Pancreas (tissue), 10 donors: ENCODE data around the gene KIF4A. TPM values are rescaled to one million over a fixed set of nuclear protein-coding genes. Genes with fewer than 3 reads are reported as not detected.

Source experiments
- ATAC-seq, 4 donors: fragments of 200-7000 bp; cut with Tn5 transposase; one replicate each; pipeline versions ENCODE4 v1.8.0 to v1.9.1; 2020; ENCODE audit warnings: mild to moderate bottlenecking in 4 of 4, moderate library complexity in 4 of 4
- DNase-seq, 6 donors: peaks; one replicate each; pipeline ENCODE4 v3.0.0-alpha.2; 2020
- FAIRE-seq: peaks from 2 replicates; lab custom pipeline; 2012; peaks lifted over from hg19 to GRCh38; lab: Jason Lieb, UNC
- H3K27ac ChIP-seq, 4 donors: fragments of 200-600 bp; sonication (generic); 1 replicate in 3 of 4; 2 replicates in 1 of 4; pipeline versions ENCODE4 v1.5.0 to v1.8.0; 2020
- H3K27me3 ChIP-seq, 4 donors: fragments of 200-600 bp; one replicate each; pipeline ENCODE4 v1.8.0; 2021
- H3K36me3 ChIP-seq, 3 donors: fragments of 200-600 bp; sonication (generic) in 1 of 3; one replicate each; pipeline versions ENCODE4 v1.5.0 to v1.8.0; 2020 to 2021
- H3K4me1 ChIP-seq, 3 donors: fragments of 200-600 bp; one replicate each; pipeline ENCODE4 v1.8.0; 2021
- H3K4me3 ChIP-seq, 4 donors: fragments of 200-600 bp; sonication (generic) in 2 of 4; one replicate each; pipeline versions ENCODE4 v1.5.0 to v1.8.0; 2020 to 2021
- H3K9me3 ChIP-seq, 4 donors: fragments of 200-600 bp; one replicate each; pipeline ENCODE4 v1.8.0; 2021
- WGBS, 2 donors: extraction: QIAGEN DNeasy Blood & Tissue Kit; methylation state at CpG; one replicate each; pipeline ENCODE4 v1.1.7; 2013; 5-methylcytosine and 5-hydroxymethylcytosine counted together
- intact Hi-C, 3 donors: fragments of 100-400 bp; cut with DNase I; formaldehyde crosslinking; loops; one replicate each; pipeline versions ENCODE4 v1.11.1 to v1.14.2; 2022
- polyA plus RNA-seq, 2 donors: library from polyadenylated mRNA; stranded (reverse); fragments of 200-250 nt; gene quantifications; one replicate each; pipeline ENCODE4 v1.2.3, GENCODE V29; 2013
- total RNA-seq, 6 donors: library from RNA; stranded (reverse); fragmentation: NEBNext Ultra II Directional in 4 of 6; extraction: Animal tissue kit (Norgen Biotek cat#: 25700) in 4 of 6; gene quantifications; one replicate each; pipeline versions ENCODE4 v1.2.1 to v1.2.4, GENCODE V29; 2021 to 2023
- TF ChIP-seq, protein P1 (sequence below), 4 donors: fragments of 200-600 bp; sonication (generic) in 3 of 4; IDR thresholded peaks; one replicate each; pipeline versions ENCODE4 v1.5.0 to v1.8.0; 2021; ENCODE audit warnings: antibody characterized with exemption in 4 of 4
- donor health status: healthy with polysubstance abuse.
- donor health status: DM: no; HTN: no; CAD: no; lungs with moderate emphysema.
- donor health status: DM: no; HTN: no; CAD: no.
- donor health status: control.
- donor health status: control.
- donor health status: Bipolar disorder and iron deficiency.
- donor health status: DM: yes; HTN: yes; CAD: no.
- donor health status: DM: no; HTN: no; CAD: no.
- donor health status: DM: no; HTN: no; CAD: no.
- donor health status: DM: yes; HTN: yes; CAD: no.

The KIF4A gene
- total and polyA plus RNA-seq, 8 donors: 0.04 to 0.72 (median 0.12) TPM; not detected in 1

DNA sequence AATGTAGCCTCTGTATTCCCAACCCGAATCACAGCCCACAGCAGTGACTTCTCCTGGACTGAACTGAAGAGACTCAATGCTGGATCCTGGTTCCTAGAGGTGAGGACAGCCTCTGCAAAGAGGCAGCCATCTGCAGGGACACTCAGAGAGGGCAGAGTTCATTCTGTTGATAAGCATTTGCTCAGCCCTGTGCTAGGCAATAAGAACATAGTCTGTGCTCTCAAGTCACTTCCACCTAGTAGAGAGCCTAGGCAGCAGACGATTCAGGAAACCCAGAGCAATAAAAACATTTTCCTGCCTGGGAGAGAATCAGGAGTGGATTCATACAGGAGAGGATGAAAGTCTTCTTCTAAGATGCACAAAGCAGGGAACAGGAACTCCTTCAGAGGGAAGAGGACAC lies 137.5 kb downstream of the KIF4A start:
- Histone ChIP-seq H3K4me3 (no peak overlapping the region), H3K4me1 (no peaks in the 10 kb centered on the region), H3K27me3 (peaks cover 0 to 11% (median 0%) of the 10 kb centered on the region in 4 donors), H3K36me3 (no peaks in the 10 kb centered on the region), H3K27ac (no peak overlapping the region), H3K9me3 (no peaks in the 10 kb centered on the region)
- no peak for DNase-seq
- TF ChIP-seq, protein P1, sequence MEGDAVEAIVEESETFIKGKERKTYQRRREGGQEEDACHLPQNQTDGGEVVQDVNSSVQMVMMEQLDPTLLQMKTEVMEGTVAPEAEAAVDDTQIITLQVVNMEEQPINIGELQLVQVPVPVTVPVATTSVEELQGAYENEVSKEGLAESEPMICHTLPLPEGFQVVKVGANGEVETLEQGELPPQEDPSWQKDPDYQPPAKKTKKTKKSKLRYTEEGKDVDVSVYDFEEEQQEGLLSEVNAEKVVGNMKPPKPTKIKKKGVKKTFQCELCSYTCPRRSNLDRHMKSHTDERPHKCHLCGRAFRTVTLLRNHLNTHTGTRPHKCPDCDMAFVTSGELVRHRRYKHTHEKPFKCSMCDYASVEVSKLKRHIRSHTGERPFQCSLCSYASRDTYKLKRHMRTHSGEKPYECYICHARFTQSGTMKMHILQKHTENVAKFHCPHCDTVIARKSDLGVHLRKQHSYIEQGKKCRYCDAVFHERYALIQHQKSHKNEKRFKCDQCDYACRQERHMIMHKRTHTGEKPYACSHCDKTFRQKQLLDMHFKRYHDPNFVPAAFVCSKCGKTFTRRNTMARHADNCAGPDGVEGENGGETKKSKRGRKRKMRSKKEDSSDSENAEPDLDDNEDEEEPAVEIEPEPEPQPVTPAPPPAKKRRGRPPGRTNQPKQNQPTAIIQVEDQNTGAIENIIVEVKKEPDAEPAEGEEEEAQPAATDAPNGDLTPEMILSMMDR (IDR thresholded peaks at IDR 0.05): no peak
- FAIRE-seq: no peak
- no peak for ATAC-seq
- WGBS, 2 donors: 56 to 60% methylated on average over 2 of the region's 2 CpGs
- intact Hi-C loops: loop anchor here in 1 of 3 donors (10.0 kb wide), 1 partner anchor 237 kb away; no protein-coding TSS in a partner anchor

DNA sequence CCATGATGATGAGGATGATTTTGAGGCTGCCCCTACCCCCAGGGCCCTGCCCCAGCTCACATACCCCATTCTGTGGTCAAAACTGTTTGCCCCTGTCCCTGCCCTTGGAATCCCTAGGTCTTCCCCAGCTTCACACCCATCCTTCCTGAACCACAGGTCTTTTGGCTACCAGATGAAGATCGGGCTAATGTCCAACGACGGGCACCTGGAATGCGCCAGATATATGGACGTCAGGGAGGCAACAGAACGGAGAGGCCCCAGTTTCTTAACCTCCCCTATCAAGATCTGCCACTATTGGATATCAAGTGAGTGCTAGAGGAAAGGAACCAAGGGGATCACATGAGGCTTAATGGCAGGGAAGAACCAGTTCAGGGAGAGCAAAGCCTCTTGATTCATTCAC lies 139.9 kb downstream of the KIF4A start:
- ATAC-seq (no peak), FAIRE-seq (no peak), DNase-seq (no peak)
- Histone ChIP-seq H3K4me3 (no peak overlapping the region), H3K9me3 (no peaks in the 10 kb centered on the region), H3K27me3 (peaks cover 0 to 11% (median 0%) of the 10 kb centered on the region in 4 donors), H3K4me1 (no peaks in the 10 kb centered on the region), H3K36me3 (no peaks in the 10 kb centered on the region), H3K27ac (no peak overlapping the region)
- TF ChIP-seq, protein P1 (IDR thresholded peaks at IDR 0.05): no peak
- WGBS, 2 donors: 80 to 82% methylated on average over 6 of the region's 6 CpGs
- intact Hi-C loops: loop anchor here in 1 of 3 donors (10.0 kb wide), 1 partner anchor 235 kb away; no protein-coding TSS in a partner anchor

DNA sequence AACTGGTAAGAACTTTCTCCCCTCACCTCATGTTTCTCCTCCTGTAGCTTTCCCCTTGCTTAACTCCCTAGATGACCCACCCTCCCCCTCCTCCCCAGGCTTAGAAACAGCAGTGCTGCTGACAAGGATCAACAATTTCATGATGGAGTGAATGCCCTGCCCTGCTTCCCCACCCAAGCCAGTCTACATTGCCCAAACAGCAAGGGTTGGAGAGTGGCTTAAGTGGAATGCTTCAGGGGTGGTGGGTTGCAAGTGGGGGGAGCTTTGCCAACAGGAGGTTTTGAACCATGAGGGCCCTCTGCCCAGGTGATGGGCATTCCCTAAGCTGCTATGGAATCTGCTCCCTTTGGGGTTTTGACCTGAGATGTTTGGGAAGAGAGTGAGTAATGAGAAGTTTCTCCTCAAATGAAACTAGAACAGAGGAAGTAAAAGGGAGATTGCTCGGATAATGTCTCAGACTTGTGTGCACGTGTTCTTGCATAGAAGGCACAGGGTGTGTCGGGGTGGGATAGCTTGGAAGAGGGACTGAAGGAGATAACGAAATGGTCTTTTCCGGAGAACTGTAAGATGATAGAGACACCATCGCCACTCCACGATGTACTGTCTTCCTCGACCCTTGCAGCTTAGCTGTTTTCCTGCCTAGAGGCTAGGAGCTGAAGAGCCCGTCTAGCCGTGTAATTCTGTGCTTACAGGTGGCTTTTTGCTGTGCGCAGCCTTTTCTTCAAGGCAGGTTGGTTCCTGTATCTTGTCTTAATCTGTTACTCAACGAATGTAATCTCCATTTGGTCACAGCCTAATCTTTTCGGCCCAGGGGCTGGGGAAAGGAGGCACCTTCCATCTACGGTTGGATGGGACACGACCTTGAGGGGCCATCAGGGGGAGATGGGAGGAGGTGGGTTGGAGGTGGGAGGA lies 143.3 kb downstream of the KIF4A start:
- 54 to 61% methylated on average over 15 of the region's 15 CpGs for WGBS, 2 donors
- Histone ChIP-seq H3K4me1 (no peaks in the 10 kb centered on the region), H3K4me3 (peak overlapping the region in 2 of 4 donors; percentile 36 to 54), H3K36me3 (no peaks in the 10 kb centered on the region), H3K27ac (peak overlapping the region in 1 of 4 donors; percentile 73), H3K27me3 (peaks cover 0 to 6% (median 0%) of the 10 kb centered on the region in 4 donors), H3K9me3 (no peaks in the 10 kb centered on the region)
- no peak for DNase-seq
- FAIRE-seq: no peak
- TF ChIP-seq, protein P1 (IDR thresholded peaks at IDR 0.05): no peak
- no peak for ATAC-seq
- intact Hi-C loops: no loop called here

DNA sequence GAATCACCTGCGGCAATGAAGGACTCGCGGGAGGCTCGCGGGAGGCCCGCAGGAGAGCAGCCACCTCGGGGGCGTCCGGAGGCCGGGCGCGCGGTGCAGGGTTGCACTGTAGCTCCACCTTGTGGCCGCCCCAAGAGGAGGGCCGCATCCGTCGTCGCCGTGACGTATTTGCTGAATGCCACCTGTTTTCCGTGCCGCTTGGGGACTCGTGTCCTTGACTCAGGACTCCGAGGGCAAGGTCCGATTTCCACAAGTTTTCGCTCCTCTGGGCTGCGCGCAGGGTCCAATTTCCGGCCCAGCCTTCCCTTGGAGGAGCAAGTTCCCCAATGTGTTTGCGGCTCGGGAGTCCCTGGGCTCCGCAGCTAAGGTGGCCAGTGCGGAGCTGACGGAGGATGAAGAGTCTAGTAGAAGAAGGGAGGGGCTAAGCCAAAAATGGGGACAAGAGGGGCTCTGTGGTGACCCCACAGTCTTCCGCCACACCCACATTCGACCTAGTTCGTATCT lies 144.0 kb downstream of the KIF4A start:
- intact Hi-C loops: no loop called here
- peak overlapping the region; percentile 19 to 73 (median 49) for H3K27ac ChIP-seq
- no peak for FAIRE-seq

More for the DNA sequence above, 144.0 kb downstream of the KIF4A start:
- Histone ChIP-seq H3K27me3 (peaks cover 0 to 5% (median 0%) of the 10 kb centered on the region in 4 donors), H3K9me3 (no peaks in the 10 kb centered on the region), H3K4me1 (no peaks in the 10 kb centered on the region), H3K4me3 (peak overlapping the region; percentile 30 to 54 (median 39)), H3K36me3 (no peaks in the 10 kb centered on the region)
- ATAC-seq (peak; percentile 84 to 94 (median 90)), DNase-seq (peak; percentile 69 to 89 (median 78))
- WGBS, 2 donors: 0 to 21% methylated on average over 37 of the region's 37 CpGs
- TF ChIP-seq, protein P1 (IDR thresholded peaks at IDR 0.05): peak; percentile 51 to 63 (median 56)
